Measurements from ENCODE around the gene KCNJ5.

KCNJ5 gene

GRCh38 chr11:128946648-128947047 is 55.5 kb downstream of the KCNJ5 start:
- H3K27me3 ChIP-seq (ENCODE audit: low read depth, low read length) = peaks cover 14% of the 10 kb centered on the region
- no peak overlapping the region for H3K4me3 ChIP-seq (ENCODE audit: low read length)
- TF ChIP-seq EZH2phosphoT487 (IDR thresholded peaks at IDR 0.05; ENCODE audit: low read depth) = no peak
- no peak for TF ChIP-seq CTCF (IDR thresholded peaks at IDR 0.05; ENCODE audit: low read depth, low read length)
- no peaks in the 10 kb centered on the region for H4K20me1 ChIP-seq (ENCODE audit: insufficient read depth, low read length)
- H3K27ac ChIP-seq (ENCODE audit: low read length) = no peak overlapping the region
- no peaks in the 10 kb centered on the region for H3K9me3 ChIP-seq (ENCODE audit: insufficient read depth, low read length)
- no peak overlapping the region for H3K9ac ChIP-seq (ENCODE audit: low read length)
- no peak overlapping the region for H3K4me2 ChIP-seq (ENCODE audit: low read length)
- H3K4me1 ChIP-seq (ENCODE audit: low read length) = no peaks in the 10 kb centered on the region
- no peak overlapping the region for H2AFZ ChIP-seq (ENCODE audit: low read depth, low read length)
- no peaks in the 10 kb centered on the region for H3K36me3 ChIP-seq (replicated peaks; ENCODE audit: low read depth, low read length)
- no peaks in the 10 kb centered on the region for H3K79me2 ChIP-seq (ENCODE audit: low read length)

GRCh38 chr11:128947773-128948172 is 56.6 kb downstream of the KCNJ5 start:
- no peaks in the 10 kb centered on the region for H3K79me2 ChIP-seq (ENCODE audit: low read length)
- no peaks in the 10 kb centered on the region for H3K4me1 ChIP-seq (ENCODE audit: low read length)
- H3K27me3 ChIP-seq (ENCODE audit: low read depth, low read length) = peaks cover 19% of the 10 kb centered on the region
- H3K27ac ChIP-seq (ENCODE audit: low read length) = no peak overlapping the region
- H3K9ac ChIP-seq (ENCODE audit: low read length) = no peak overlapping the region
- H3K36me3 ChIP-seq (replicated peaks; ENCODE audit: low read depth, low read length) = no peaks in the 10 kb centered on the region
- no peak for TF ChIP-seq EZH2phosphoT487 (IDR thresholded peaks at IDR 0.05; ENCODE audit: low read depth)
- TF ChIP-seq CTCF (IDR thresholded peaks at IDR 0.05; ENCODE audit: low read depth, low read length) = no peak
- H3K4me3 ChIP-seq (ENCODE audit: low read length) = no peak overlapping the region
- H4K20me1 ChIP-seq (ENCODE audit: insufficient read depth, low read length) = no peaks in the 10 kb centered on the region
- no peak overlapping the region for H2AFZ ChIP-seq (ENCODE audit: low read depth, low read length)
- no peak overlapping the region for H3K4me2 ChIP-seq (ENCODE audit: low read length)
- no peaks in the 10 kb centered on the region for H3K9me3 ChIP-seq (ENCODE audit: insufficient read depth, low read length)

GRCh38 chr11:128948583-128948982 is 57.4 kb downstream of the KCNJ5 start:
- H3K4me3 ChIP-seq (ENCODE audit: low read length) = no peak overlapping the region
- H3K27me3 ChIP-seq (ENCODE audit: low read depth, low read length) = peaks cover 23% of the 10 kb centered on the region
- no peak overlapping the region for H2AFZ ChIP-seq (ENCODE audit: low read depth, low read length)
- H4K20me1 ChIP-seq (ENCODE audit: insufficient read depth, low read length) = no peaks in the 10 kb centered on the region
- no peaks in the 10 kb centered on the region for H3K79me2 ChIP-seq (ENCODE audit: low read length)
- no peak overlapping the region for H3K9ac ChIP-seq (ENCODE audit: low read length)
- H3K9me3 ChIP-seq (ENCODE audit: insufficient read depth, low read length) = no peaks in the 10 kb centered on the region
- no peak overlapping the region for H3K27ac ChIP-seq (ENCODE audit: low read length)
- no peaks in the 10 kb centered on the region for H3K36me3 ChIP-seq (replicated peaks; ENCODE audit: low read depth, low read length)
- no peak overlapping the region for H3K4me2 ChIP-seq (ENCODE audit: low read length)
- no peaks in the 10 kb centered on the region for H3K4me1 ChIP-seq (ENCODE audit: low read length)
- TF ChIP-seq EZH2phosphoT487 (IDR thresholded peaks at IDR 0.05; ENCODE audit: low read depth) = no peak
- peak; percentile 52 for TF ChIP-seq CTCF (IDR thresholded peaks at IDR 0.05; ENCODE audit: low read depth, low read length)

- Histone ChIP-seq H3K36me3 (replicated peaks; ENCODE audit: low read depth, low read length) (no peaks in the 10 kb centered on the region), H3K79me2 (ENCODE audit: low read length) (no peaks in the 10 kb centered on the region), H3K9ac (ENCODE audit: low read length) (no peak overlapping the region), H4K20me1 (ENCODE audit: insufficient read depth, low read length) (no peaks in the 10 kb centered on the region), H3K4me3 (ENCODE audit: low read length) (no peak overlapping the region), H3K27ac (ENCODE audit: low read length) (no peak overlapping the region), H3K9me3 (ENCODE audit: insufficient read depth, low read length) (no peaks in the 10 kb centered on the region), H3K4me1 (ENCODE audit: low read length) (peaks cover 7% of the 10 kb centered on the region), H3K27me3 (ENCODE audit: low read depth, low read length) (peaks cover 36% of the 10 kb centered on the region), H3K4me2 (ENCODE audit: low read length) (no peak overlapping the region), H2AFZ (ENCODE audit: low read depth, low read length) (no peak overlapping the region)
- TF ChIP-seq CTCF (IDR thresholded peaks at IDR 0.05; ENCODE audit: low read depth, low read length) = no peak
- no peak for TF ChIP-seq EZH2phosphoT487 (IDR thresholded peaks at IDR 0.05; ENCODE audit: low read depth)
Measured at GRCh38 chr11:128949791-128950454, 58.8 kb downstream of the KCNJ5 start.
